ENCODE data around the gene HAGHL. TPM values are rescaled to one million over a fixed set of nuclear protein-coding genes. Genes with fewer than 3 reads are reported as not detected.

The HAGHL gene
- total RNA-seq, 4 donors from 2014 or later: 1.1 to 5.6 (median 2.6) TPM

DNA sequence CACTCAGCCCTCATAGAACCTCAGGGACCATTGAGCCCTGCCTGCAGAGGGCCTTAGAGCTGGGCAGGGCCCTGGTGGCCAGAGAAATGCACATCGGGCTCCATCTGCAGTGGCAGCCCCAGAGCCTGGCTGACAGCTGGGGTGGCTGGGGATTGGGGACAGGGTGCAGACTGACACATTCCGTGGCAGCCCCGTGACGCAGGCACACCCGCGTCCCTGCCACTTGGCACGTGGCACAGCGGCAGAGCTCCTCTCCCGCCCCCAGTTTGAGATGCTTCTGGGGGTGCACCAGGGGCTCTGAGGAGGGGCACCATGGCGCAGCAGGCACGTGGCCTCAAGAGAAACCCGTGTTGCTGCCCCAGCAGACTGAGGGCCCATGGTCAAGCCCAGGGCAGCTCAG lies 23.5 kb upstream of the HAGHL start:
- TF ChIP-seq, protein P1, sequence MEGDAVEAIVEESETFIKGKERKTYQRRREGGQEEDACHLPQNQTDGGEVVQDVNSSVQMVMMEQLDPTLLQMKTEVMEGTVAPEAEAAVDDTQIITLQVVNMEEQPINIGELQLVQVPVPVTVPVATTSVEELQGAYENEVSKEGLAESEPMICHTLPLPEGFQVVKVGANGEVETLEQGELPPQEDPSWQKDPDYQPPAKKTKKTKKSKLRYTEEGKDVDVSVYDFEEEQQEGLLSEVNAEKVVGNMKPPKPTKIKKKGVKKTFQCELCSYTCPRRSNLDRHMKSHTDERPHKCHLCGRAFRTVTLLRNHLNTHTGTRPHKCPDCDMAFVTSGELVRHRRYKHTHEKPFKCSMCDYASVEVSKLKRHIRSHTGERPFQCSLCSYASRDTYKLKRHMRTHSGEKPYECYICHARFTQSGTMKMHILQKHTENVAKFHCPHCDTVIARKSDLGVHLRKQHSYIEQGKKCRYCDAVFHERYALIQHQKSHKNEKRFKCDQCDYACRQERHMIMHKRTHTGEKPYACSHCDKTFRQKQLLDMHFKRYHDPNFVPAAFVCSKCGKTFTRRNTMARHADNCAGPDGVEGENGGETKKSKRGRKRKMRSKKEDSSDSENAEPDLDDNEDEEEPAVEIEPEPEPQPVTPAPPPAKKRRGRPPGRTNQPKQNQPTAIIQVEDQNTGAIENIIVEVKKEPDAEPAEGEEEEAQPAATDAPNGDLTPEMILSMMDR (IDR thresholded peaks at IDR 0.05; ENCODE audit: low read depth): no peak

- TF ChIP-seq, protein P1 (IDR thresholded peaks at IDR 0.05; ENCODE audit: low read depth): no peak
Measured at GRCh38 chr16:704047-704446, 22.9 kb upstream of the HAGHL start.

GRCh38 chr16:704552-705380 lies 22.1 kb upstream of the HAGHL start:
- TF ChIP-seq, protein P1 (IDR thresholded peaks at IDR 0.05; ENCODE audit: low read depth): no peak

DNA sequence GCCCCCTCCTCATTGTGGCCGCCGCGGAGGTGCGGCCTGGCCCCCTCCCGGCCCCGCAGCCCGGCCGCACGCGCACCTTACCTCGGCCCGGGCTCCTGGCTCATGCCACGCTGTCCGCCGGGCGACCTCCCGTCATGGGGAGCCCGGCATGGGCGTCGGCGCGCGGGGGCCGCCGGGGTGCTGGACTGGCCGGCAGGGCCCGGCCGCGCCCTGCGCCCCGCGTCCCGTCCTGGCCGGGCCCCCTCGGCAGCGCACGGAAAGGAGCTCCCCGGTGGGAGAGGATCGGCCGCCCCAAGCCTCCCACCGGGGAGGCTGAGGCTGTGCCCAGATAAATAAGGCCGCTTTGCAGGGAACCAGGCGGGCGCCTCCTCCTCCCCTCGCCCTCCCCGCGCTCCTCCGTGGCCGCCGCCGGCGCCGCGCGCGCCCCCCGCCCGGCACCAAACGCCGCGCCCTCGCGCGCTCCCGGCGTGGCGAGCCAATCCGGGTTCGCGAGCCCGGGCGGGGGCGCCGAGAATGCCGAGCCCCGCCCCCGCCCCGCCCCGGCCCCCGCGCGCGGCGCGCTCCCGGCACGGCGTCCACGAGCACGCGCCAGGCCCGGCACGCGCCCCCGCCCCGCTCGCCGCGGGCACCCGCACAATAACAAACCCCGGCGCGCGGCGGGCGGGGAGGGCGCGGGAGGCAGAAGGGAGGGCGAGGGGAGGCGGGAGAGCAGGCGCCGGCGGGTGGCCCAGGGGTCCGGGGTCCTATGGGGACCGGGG lies 21.3 kb upstream of the HAGHL start, which contains the start of gene FBXL16:
Gene FBXL16 (minus strand): TSS at position 371 of the 758 bp plus-strand sequence. CDS start 8,396 bp downstream, outside the sequence.
- TF ChIP-seq, protein P1 (IDR thresholded peaks at IDR 0.05; ENCODE audit: low read depth): no peak

DNA sequence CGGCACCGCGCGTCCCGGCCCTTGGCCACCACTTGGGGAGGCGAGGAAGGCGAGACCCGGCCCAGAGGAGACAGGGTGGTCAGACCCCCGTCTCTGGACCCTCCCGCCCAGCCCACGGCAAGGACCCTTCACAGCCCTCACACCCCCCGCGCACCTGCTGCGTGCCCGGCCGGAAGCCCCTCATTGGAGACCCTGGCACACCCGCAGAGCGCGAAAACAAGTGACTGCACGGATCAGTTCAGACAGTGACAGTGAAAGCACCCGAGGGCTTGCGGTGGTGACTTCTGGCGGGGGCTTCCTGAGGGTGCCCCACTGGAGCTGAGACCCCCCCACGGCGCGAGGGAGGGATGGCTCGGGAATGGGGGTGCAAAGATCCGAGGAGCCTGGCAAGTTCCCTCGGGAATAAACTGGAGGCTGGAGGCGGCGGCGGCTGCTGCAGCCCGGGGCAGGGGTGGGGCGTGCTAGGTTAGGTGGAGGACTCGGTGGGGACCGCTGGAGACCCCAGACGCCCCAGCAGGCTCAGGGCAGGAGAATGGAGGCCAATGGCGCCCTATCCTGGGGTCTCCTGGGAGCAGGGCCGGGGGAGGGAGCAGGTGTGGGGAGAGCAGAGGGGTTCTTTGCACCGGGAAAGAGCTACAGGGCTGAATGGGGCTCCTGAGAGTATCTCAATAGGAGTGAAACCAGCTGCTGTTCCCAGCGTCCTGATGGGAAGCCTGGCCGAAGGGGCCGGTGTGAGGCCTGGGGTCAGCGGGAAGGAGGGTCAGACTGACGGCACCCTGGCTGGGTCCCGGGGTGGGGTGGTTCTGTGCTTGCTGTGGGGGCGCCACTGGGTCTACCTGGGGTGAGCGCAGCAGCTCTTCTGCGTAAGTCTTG lies 20.5 kb upstream of the HAGHL start:
- TF ChIP-seq, protein P1 (IDR thresholded peaks at IDR 0.05; ENCODE audit: low read depth): no peak

- TF ChIP-seq, protein P1 (IDR thresholded peaks at IDR 0.05; ENCODE audit: low read depth): no peak
Measured at GRCh38 chr16:707062-707538, 19.8 kb upstream of the HAGHL start.
